Uterus (tissue), 2 donors: ENCODE results near the gene DOCK3.

ENCODE experiments used
- CTCF ChIP-seq, 4 experiments: fragments of 200-600 bp in 2 of 4; fragments of 450-650 bp in 2 of 4; sonication (generic) in 2 of 4; IDR thresholded peaks; one replicate each; pipeline ENCODE4 v1.5.1; 2016 to 2019; ENCODE audit warnings: antibody characterized with exemption in 4 of 4, mild to moderate bottlenecking in 2 of 4, moderate library complexity in 1 of 4
- POLR2A ChIP-seq, 2 donors: fragments of 450-650 bp; IDR thresholded peaks; one replicate each; pipeline ENCODE4 v1.6.1; 2016; ENCODE audit warnings: antibody characterized with exemption in 2 of 2, mild to moderate bottlenecking in 1 of 2, moderate library complexity in 1 of 2

DNA sequence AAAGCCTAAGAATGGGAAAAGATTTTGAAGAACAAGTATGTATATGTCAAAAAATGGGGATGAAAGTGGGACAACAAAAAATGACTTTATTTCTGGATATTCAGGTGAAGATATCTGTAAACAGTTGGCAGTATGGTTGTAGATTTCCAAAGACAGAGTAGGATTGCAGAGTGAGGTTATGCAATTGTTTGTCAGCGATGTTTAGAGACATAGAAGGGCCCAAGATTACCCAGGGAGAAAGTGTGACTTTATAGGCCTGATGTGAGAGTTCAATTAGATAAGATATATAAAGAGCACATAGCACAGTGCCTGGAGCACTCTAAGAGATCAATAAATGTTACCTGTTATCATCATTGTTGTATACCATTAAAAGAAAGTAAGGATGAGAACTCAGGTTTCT, 319.8 kb downstream of the DOCK3 start:
- no peak for TF ChIP-seq CTCF (IDR thresholded peaks at IDR 0.05)
- TF ChIP-seq POLR2A (IDR thresholded peaks at IDR 0.05): no peak
